Measurements from ENCODE around the gene CBR3. TPM values are rescaled to one million over a fixed set of nuclear protein-coding genes. Genes with fewer than 3 reads are reported as not detected.

The CBR3 gene
- total and polyA plus RNA-seq, 2 of the 13 experiments (the other 11 are each of a cell fraction or from before 2014, with no cell fraction given): not detected

DNA sequence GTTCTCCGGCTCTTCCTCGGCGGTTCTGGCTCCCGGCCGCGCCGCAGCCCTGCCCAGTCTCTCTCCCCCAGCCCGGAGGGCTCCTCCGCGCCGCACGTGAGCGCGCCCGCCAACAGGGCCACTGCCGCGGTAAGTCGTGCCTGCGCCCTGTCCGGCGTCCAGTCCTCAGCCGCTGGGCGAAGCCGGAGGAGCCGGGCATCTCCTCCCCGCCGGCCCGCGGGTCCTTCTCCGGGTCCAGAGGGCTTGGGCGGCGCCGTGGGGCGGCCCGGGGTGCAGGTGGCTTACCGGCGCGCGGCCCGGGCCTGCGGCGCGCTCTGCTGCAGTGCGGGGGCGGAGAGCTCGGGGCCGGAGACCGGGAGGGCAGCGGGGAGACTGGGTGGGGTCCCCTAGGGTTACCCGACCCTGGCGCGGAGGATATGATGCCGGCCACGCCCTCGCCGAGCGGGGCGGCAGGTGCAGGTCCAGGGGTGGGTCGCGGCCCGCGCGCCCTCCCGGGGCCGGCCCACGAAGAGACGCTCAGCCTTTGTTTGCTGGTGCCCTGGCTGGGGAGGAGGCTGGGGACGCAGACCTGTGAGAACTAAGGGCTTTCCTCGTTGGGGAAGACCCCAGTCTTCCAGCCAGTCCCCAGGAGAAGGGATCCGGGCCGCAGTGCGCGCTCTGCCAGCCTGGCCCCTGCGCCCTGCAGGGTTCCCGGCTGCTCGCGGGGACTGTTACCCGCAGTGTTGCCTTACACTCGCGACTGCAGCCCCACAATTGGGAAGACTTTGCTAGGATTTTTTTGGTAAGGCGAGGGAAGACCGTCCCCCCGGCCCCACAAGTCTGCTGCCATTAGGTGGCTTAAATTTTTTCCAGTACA is 22.2 kb downstream of the CBR3 start, which contains the start of gene DOP1B (continued):
- TF ChIP-seq ZNF362 (CRISPR knock-in tag; IDR thresholded peaks at IDR 0.05; ENCODE audit: borderline replicate concordance) (no peak), TOE1 (CRISPR knock-in tag; IDR thresholded peaks at IDR 0.05) (no peak), FOXK2 (IDR thresholded peaks at IDR 0.05) (no peak), ZMAT5 (CRISPR knock-in tag; IDR thresholded peaks at IDR 0.05; ENCODE audit: borderline replicate concordance, low read depth) (no peak), SMAD1 (CRISPR knock-in tag; IDR thresholded peaks at IDR 0.05; ENCODE audit: borderline replicate concordance, low read depth) (no peak), ZNF746 (CRISPR knock-in tag; IDR thresholded peaks at IDR 0.05) (no peak), ZNF564 (CRISPR knock-in tag; IDR thresholded peaks at IDR 0.05) (peak; percentile 37; the same call in 1 of the 2 replicates), ZFY (CRISPR knock-in tag; IDR thresholded peaks at IDR 0.05) (peak; percentile 65), ZNF780A (CRISPR knock-in tag; IDR thresholded peaks at IDR 0.05) (no peak), DR1 (CRISPR knock-in tag; IDR thresholded peaks at IDR 0.05) (no peak), THYN1 (CRISPR knock-in tag; IDR thresholded peaks at IDR 0.05; ENCODE audit: borderline replicate concordance, low read depth) (no peak), ZNF382 (CRISPR knock-in tag; IDR thresholded peaks at IDR 0.05; ENCODE audit: borderline replicate concordance) (no peak), ZFP36 (IDR thresholded peaks at IDR 0.05; ENCODE audit: borderline replicate concordance, low read depth, low read length, partially characterized antibody) (no peak), NFATC3 (CRISPR knock-in tag; IDR thresholded peaks at IDR 0.05) (no peak)
- TF ChIP-seq, protein P1, sequence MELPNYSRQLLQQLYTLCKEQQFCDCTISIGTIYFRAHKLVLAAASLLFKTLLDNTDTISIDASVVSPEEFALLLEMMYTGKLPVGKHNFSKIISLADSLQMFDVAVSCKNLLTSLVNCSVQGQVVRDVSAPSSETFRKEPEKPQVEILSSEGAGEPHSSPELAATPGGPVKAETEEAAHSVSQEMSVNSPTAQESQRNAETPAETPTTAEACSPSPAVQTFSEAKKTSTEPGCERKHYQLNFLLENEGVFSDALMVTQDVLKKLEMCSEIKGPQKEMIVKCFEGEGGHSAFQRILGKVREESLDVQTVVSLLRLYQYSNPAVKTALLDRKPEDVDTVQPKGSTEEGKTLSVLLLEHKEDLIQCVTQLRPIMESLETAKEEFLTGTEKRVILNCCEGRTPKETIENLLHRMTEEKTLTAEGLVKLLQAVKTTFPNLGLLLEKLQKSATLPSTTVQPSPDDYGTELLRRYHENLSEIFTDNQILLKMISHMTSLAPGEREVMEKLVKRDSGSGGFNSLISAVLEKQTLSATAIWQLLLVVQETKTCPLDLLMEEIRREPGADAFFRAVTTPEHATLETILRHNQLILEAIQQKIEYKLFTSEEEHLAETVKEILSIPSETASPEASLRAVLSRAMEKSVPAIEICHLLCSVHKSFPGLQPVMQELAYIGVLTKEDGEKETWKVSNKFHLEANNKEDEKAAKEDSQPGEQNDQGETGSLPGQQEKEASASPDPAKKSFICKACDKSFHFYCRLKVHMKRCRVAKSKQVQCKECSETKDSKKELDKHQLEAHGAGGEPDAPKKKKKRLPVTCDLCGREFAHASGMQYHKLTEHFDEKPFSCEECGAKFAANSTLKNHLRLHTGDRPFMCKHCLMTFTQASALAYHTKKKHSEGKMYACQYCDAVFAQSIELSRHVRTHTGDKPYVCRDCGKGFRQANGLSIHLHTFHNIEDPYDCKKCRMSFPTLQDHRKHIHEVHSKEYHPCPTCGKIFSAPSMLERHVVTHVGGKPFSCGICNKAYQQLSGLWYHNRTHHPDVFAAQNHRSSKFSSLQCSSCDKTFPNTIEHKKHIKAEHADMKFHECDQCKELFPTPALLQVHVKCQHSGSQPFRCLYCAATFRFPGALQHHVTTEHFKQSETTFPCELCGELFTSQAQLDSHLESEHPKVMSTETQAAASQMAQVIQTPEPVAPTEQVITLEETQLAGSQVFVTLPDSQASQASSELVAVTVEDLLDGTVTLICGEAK (IDR thresholded peaks at IDR 0.05): no peak
- TF ChIP-seq, protein P1 (CRISPR knock-in tag; IDR thresholded peaks at IDR 0.05): peak; percentile 51
